ENCODE measurements around the gene CHIC1.

The CHIC1 gene

DNA sequence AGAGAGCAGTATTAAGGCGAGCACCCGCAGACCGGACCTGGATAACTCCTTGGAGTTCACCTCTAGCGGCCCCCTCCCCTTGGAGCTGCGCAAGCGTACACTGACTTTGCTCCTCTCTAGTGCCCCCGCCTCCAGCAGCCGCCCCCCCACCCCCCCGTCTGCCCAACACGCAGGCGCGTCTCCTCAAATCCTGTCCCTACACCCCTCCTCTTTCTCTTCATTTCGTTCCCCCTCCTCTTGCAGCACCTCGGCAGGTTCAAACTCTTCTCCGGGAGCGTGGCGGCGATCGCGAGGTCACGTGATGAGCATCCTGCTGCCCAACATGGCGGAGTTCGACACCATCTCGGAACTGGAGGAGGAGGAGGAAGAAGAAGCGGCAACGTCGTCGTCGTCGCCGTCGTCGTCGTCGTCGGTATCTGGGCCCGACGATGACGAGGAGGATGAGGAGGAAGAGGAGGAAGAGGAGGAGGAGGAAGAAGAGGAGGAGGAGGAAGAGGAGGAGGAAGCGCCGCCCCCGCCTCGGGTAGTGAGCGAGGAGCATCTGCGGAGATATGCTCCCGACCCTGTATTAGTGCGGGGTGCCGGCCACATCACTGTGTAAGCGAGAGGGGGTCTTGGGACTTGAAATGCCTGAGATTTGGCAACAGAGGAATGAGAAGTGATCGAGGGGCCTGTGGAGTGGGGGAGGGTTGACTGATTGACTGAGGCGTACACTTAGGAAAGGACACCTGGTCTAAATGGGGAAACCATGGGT, at the start of gene CHIC1 (continued):
- TF ChIP-seq, protein P1, sequence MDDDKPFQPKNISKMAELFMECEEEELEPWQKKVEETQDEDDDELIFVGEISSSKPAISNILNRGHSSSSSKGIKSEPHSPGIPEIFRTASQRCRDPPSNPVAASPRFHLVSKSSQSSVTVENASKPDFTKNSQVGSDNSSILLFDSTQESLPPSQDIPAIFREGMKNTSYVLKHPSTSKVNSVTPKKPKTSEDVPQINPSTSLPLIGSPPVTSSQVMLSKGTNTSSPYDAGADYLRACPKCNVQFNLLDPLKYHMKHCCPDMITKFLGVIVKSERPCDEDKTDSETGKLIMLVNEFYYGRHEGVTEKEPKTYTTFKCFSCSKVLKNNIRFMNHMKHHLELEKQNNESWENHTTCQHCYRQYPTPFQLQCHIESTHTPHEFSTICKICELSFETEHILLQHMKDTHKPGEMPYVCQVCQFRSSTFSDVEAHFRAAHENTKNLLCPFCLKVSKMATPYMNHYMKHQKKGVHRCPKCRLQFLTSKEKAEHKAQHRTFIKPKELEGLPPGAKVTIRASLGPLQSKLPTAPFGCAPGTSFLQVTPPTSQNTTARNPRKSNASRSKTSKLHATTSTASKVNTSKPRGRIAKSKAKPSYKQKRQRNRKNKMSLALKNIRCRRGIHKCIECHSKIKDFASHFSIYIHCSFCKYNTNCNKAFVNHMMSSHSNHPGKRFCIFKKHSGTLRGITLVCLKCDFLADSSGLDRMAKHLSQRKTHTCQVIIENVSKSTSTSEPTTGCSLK (tag by site-specific recombination; IDR thresholded peaks at IDR 0.05), result no peak
- TF ChIP-seq, protein P2, sequence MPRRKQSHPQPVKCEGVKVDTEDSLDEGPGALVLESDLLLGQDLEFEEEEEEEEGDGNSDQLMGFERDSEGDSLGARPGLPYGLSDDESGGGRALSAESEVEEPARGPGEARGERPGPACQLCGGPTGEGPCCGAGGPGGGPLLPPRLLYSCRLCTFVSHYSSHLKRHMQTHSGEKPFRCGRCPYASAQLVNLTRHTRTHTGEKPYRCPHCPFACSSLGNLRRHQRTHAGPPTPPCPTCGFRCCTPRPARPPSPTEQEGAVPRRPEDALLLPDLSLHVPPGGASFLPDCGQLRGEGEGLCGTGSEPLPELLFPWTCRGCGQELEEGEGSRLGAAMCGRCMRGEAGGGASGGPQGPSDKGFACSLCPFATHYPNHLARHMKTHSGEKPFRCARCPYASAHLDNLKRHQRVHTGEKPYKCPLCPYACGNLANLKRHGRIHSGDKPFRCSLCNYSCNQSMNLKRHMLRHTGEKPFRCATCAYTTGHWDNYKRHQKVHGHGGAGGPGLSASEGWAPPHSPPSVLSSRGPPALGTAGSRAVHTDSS (tag by site-specific recombination; IDR thresholded peaks at IDR 0.05), result peak; percentile 100
- TF ChIP-seq ZEB2 (tag by site-specific recombination; IDR thresholded peaks at IDR 0.05) (peak; percentile 67), ZNF174 (tag by site-specific recombination; IDR thresholded peaks at IDR 0.05) (no peak), FEZF1 (tag by site-specific recombination; IDR thresholded peaks at IDR 0.05) (no peak), ZNF830 (tag by site-specific recombination; IDR thresholded peaks at IDR 0.05; ENCODE audit: low read depth) (no peak), ZNF529 (tag by site-specific recombination; IDR thresholded peaks at IDR 0.05; ENCODE audit: insufficient replicate concordance) (no peak), ZNF121 (tag by site-specific recombination; IDR thresholded peaks at IDR 0.05) (no peak), ZNF37A (tag by site-specific recombination; IDR thresholded peaks at IDR 0.05) (no peak), ZBTB20 (tag by site-specific recombination; IDR thresholded peaks at IDR 0.05) (peak; percentile 60; the same call in 1 of the 2 replicates), ZNF530 (tag by site-specific recombination; IDR thresholded peaks at IDR 0.05; ENCODE audit: low read depth) (no peak), ZNF501 (tag by site-specific recombination; IDR thresholded peaks at IDR 0.05) (peak; percentile 72; the same call in 1 of the 2 replicates), ZNF521 (tag by site-specific recombination; IDR thresholded peaks at IDR 0.05) (no peak), ZSCAN30 (tag by site-specific recombination; IDR thresholded peaks at IDR 0.05) (no peak), ZNF747 (tag by site-specific recombination; IDR thresholded peaks at IDR 0.05) (no peak), ZNF626 (tag by site-specific recombination; IDR thresholded peaks at IDR 0.05) (no peak), ZNF175 (tag by site-specific recombination; IDR thresholded peaks at IDR 0.05) (no peak), ZFP41 (tag by site-specific recombination; IDR thresholded peaks at IDR 0.05; ENCODE audit: borderline replicate concordance) (no peak)
- TF ChIP-seq, protein P3, sequence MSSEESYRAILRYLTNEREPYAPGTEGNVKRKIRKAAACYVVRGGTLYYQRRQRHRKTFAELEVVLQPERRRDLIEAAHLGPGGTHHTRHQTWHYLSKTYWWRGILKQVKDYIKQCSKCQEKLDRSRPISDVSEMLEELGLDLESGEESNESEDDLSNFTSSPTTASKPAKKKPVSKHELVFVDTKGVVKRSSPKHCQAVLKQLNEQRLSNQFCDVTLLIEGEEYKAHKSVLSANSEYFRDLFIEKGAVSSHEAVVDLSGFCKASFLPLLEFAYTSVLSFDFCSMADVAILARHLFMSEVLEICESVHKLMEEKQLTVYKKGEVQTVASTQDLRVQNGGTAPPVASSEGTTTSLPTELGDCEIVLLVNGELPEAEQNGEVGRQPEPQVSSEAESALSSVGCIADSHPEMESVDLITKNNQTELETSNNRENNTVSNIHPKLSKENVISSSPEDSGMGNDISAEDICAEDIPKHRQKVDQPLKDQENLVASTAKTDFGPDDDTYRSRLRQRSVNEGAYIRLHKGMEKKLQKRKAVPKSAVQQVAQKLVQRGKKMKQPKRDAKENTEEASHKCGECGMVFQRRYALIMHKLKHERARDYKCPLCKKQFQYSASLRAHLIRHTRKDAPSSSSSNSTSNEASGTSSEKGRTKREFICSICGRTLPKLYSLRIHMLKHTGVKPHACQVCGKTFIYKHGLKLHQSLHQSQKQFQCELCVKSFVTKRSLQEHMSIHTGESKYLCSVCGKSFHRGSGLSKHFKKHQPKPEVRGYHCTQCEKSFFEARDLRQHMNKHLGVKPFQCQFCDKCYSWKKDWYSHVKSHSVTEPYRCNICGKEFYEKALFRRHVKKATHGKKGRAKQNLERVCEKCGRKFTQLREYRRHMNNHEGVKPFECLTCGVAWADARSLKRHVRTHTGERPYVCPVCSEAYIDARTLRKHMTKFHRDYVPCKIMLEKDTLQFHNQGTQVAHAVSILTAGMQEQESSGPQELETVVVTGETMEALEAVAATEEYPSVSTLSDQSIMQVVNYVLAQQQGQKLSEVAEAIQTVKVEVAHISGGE (tag by site-specific recombination; conservative IDR thresholded peaks at IDR 0.05; ENCODE audit: low read depth), result peak; percentile 28; the same call in 1 of the 2 replicates
- TF ChIP-seq, protein P4, sequence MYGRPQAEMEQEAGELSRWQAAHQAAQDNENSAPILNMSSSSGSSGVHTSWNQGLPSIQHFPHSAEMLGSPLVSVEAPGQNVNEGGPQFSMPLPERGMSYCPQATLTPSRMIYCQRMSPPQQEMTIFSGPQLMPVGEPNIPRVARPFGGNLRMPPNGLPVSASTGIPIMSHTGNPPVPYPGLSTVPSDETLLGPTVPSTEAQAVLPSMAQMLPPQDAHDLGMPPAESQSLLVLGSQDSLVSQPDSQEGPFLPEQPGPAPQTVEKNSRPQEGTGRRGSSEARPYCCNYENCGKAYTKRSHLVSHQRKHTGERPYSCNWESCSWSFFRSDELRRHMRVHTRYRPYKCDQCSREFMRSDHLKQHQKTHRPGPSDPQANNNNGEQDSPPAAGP (tag by site-specific recombination; IDR thresholded peaks at IDR 0.05), result 0 out of 2 replicates have a peak, but pooled peaks have one; percentile 39
- TF ChIP-seq, protein P5, sequence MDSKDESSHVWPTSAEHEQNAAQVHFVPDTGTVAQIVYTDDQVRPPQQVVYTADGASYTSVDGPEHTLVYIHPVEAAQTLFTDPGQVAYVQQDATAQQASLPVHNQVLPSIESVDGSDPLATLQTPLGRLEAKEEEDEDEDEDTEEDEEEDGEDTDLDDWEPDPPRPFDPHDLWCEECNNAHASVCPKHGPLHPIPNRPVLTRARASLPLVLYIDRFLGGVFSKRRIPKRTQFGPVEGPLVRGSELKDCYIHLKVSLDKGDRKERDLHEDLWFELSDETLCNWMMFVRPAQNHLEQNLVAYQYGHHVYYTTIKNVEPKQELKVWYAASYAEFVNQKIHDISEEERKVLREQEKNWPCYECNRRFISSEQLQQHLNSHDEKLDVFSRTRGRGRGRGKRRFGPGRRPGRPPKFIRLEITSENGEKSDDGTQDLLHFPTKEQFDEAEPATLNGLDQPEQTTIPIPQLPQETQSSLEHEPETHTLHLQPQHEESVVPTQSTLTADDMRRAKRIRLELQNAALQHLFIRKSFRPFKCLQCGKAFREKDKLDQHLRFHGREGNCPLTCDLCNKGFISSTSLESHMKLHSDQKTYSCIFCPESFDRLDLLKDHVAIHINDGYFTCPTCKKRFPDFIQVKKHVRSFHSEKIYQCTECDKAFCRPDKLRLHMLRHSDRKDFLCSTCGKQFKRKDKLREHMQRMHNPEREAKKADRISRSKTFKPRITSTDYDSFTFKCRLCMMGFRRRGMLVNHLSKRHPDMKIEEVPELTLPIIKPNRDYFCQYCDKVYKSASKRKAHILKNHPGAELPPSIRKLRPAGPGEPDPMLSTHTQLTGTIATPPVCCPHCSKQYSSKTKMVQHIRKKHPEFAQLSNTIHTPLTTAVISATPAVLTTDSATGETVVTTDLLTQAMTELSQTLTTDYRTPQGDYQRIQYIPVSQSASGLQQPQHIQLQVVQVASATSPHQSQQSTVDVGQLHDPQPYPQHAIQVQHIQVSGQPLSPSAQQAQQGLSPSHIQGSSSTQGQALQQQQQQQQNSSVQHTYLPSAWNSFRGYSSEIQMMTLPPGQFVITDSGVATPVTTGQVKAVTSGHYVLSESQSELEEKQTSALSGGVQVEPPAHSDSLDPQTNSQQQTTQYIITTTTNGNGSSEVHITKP (tag by site-specific recombination; IDR thresholded peaks at IDR 0.05), result peak; percentile 60
- TF ChIP-seq, protein P6, sequence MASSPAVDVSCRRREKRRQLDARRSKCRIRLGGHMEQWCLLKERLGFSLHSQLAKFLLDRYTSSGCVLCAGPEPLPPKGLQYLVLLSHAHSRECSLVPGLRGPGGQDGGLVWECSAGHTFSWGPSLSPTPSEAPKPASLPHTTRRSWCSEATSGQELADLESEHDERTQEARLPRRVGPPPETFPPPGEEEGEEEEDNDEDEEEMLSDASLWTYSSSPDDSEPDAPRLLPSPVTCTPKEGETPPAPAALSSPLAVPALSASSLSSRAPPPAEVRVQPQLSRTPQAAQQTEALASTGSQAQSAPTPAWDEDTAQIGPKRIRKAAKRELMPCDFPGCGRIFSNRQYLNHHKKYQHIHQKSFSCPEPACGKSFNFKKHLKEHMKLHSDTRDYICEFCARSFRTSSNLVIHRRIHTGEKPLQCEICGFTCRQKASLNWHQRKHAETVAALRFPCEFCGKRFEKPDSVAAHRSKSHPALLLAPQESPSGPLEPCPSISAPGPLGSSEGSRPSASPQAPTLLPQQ (tag by site-specific recombination; IDR thresholded peaks at IDR 0.05), result peak; percentile 83

All from HEK293 (cell line).